GM06990 (cell line): ENCODE data around the gene NAV2.

Experiments used
- DNase-seq: peaks from one replicate; pipeline ENCODE4 v3.0.0-alpha.2; 2011; ENCODE audit not compliant: insufficient read length; ENCODE audit errors: extremely low read depth
- H3K27me3 ChIP-seq: replicated peaks from 2 replicates; pipeline ENCODE4 v1.6.0; 2011; ENCODE audit warnings: low read length; ENCODE audit not compliant: control insufficient read depth, insufficient read depth
- H3K36me3 ChIP-seq: 2 replicates; pipeline ENCODE4 v1.5.1; 2011; ENCODE audit warnings: low read length; ENCODE audit not compliant: control insufficient read depth, insufficient read depth
- H3K4me3 ChIP-seq: replicated peaks from 2 replicates; pipeline ENCODE4 v1.5.1; 2011; ENCODE audit warnings: low read depth, mild to moderate bottlenecking, control low read depth, low read length
- TF ChIP-seq, protein P1 (sequence below): IDR thresholded peaks from 2 replicates; pipeline ENCODE4 v1.5.1; 2011; ENCODE audit warnings: low read length, control low read depth, mild to moderate bottlenecking, inconsistent platforms; ENCODE audit not compliant: insufficient read depth, poor library complexity, severe bottlenecking

NAV2 gene

DNA sequence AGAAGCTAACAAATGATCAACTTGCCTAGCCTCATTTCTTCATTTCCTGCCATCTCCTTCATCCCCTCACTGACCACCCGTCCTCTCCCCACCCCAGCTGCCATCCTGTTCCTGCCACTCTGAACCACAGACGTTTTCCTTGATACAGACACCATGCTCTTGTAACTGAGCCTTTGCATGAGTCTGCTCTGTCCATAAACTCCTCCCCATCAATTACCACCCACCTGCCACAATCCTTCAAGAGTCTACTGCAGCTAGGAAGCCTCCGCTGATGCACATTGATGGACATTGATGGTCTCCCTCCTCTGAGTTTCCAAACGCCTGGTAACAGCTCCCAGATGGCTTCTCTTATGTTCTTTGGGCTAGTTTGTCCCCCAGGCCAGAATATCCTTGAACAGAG, 253.8 kb downstream of the NAV2 start:
- no peak for DNase-seq
- TF ChIP-seq, protein P1, sequence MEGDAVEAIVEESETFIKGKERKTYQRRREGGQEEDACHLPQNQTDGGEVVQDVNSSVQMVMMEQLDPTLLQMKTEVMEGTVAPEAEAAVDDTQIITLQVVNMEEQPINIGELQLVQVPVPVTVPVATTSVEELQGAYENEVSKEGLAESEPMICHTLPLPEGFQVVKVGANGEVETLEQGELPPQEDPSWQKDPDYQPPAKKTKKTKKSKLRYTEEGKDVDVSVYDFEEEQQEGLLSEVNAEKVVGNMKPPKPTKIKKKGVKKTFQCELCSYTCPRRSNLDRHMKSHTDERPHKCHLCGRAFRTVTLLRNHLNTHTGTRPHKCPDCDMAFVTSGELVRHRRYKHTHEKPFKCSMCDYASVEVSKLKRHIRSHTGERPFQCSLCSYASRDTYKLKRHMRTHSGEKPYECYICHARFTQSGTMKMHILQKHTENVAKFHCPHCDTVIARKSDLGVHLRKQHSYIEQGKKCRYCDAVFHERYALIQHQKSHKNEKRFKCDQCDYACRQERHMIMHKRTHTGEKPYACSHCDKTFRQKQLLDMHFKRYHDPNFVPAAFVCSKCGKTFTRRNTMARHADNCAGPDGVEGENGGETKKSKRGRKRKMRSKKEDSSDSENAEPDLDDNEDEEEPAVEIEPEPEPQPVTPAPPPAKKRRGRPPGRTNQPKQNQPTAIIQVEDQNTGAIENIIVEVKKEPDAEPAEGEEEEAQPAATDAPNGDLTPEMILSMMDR: no peak
- H3K36me3 ChIP-seq: no peaks in the 10 kb centered on the region
- peaks cover 4% of the 10 kb centered on the region for H3K27me3 ChIP-seq
- H3K4me3 ChIP-seq: no peak overlapping the region

DNA sequence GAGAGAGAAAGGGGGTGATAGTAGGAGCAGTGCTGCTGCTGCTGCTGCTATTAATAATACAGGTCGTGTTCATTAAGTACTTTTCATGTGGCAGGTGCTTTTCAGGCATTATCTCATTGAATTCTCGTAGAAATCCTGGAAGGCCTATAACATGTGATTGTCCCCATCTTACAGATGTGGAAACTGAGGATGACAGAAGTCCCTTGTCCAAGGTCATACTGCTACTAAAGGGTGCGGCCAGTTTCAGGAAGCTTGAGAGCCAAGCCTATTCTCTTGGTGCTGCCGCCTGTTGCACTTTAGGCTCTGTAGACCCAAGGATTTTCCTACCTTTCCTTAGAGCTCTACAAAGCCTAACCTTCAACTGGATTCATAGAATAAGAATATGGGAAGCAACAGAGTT, 254.3 kb downstream of the NAV2 start:
- H3K27me3 ChIP-seq: peaks cover 4% of the 10 kb centered on the region
- no peaks in the 10 kb centered on the region for H3K36me3 ChIP-seq
- no peak for DNase-seq
- no peak overlapping the region for H3K4me3 ChIP-seq
- TF ChIP-seq, protein P1: no peak

DNA sequence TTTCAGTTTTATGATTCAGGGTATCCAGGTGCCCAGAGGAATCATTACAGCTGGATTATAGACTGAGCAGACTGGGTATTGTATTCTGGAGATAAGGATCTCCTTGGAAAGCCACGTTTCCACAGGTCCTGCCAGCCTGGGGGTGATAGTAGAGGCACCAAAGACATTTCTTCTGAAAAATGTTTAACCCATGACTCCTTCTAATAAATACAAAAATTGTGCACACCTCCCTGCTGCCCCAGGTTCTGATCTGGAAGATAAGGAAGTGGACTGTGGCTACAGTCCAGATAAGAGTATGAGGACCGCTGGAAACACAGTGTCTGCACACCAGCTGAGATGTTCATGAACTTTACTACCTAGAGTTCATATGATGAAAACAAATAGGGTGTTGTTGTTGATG, 255.2 kb downstream of the NAV2 start:
- DNase-seq: no peak
- TF ChIP-seq, protein P1: no peak
- H3K36me3 ChIP-seq: no peaks in the 10 kb centered on the region

DNA sequence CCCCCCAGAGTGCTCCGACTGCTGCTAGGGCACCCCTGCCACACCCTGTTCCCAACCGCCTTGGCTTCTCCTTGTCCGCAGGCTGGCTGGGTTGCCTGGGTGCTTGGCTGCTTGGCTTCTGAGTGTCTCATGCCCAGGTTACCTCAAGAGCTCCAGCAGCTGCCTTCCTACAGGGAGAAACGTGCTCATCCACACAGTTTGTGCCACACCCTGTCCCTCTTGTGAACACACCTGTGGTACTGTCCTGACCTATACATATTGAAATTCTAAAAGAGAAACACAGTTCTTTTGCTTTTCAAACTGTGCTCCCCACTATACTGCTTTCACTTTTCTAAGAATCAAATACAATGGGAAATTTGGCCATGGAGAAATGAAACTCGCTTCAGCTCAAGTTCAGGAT, 256.2 kb downstream of the NAV2 start:
- TF ChIP-seq, protein P1: no peak
- Histone ChIP-seq H3K4me3 (no peak overlapping the region), H3K36me3 (no peaks in the 10 kb centered on the region), H3K27me3 (peaks cover 3% of the 10 kb centered on the region)
- DNase-seq: no peak

More for the DNA sequence above, 255.2 kb downstream of the NAV2 start:
- peaks cover 4% of the 10 kb centered on the region for H3K27me3 ChIP-seq
- H3K4me3 ChIP-seq: no peak overlapping the region

DNA sequence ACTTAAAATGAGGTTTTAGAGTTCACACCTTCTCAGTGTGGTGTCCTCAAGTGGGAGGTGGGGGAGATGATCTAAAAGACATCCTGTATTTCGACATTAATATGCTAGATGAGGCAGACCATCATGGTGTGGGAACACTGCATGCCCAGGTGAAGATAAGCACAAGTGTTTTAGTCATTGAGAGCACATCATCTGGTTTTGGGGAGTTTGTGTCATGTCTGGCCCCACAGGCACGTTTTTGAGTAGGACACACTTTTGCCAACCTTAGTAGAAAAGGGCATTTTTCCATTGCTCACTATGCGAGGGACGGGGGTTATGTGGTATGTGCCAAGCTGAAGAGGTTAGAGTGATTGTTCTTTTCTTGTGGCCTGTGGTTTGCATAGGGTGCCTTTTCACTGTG, 258.3 kb downstream of the NAV2 start:
- DNase-seq: no peak
- TF ChIP-seq, protein P1: no peak
- H3K4me3 ChIP-seq: no peak overlapping the region
- peaks cover 3% of the 10 kb centered on the region for H3K27me3 ChIP-seq
- no peaks in the 10 kb centered on the region for H3K36me3 ChIP-seq

DNA sequence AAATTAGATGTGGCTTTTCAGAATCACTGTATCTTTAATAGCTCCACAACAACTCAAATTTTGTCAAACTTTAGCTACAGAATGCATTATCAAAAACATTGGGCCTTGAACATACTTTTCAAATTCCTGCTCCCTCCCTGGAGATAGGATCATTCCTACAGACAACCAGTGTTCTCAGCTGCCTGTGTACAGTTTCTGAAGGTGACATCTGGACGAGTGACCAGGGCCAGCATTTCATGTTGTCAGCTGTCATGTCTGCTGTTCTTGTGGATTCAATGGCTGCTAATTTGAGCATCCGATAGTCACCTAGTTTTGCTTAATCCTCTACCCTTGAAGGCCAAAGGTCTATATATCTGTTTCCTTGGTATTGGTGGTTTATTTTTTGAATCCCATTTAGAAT, 259.5 kb downstream of the NAV2 start:
- Histone ChIP-seq H3K27me3 (peaks cover 3% of the 10 kb centered on the region), H3K36me3 (no peaks in the 10 kb centered on the region), H3K4me3 (no peak overlapping the region)
- no peak for DNase-seq
- TF ChIP-seq, protein P1: no peak
